SKM-1 (cell line): ENCODE measurements around the gene MYRFL.

Source experiments
- DNase-seq: peaks from one replicate; lab custom pipeline; 2025; ENCODE audit not compliant: unreplicated experiment; lab: John Stamatoyannopoulos, UW

Gene MYRFL

GRCh38 chr12:69929531-69929930 lies 104.5 kb downstream of the MYRFL start:
- DNase-seq: no peak

GRCh38 chr12:69931569-69931968 lies 106.5 kb downstream of the MYRFL start:
- no peak for DNase-seq

GRCh38 chr12:69932154-69932553 lies 107.1 kb downstream of the MYRFL start:
- DNase-seq: no peak

DNA sequence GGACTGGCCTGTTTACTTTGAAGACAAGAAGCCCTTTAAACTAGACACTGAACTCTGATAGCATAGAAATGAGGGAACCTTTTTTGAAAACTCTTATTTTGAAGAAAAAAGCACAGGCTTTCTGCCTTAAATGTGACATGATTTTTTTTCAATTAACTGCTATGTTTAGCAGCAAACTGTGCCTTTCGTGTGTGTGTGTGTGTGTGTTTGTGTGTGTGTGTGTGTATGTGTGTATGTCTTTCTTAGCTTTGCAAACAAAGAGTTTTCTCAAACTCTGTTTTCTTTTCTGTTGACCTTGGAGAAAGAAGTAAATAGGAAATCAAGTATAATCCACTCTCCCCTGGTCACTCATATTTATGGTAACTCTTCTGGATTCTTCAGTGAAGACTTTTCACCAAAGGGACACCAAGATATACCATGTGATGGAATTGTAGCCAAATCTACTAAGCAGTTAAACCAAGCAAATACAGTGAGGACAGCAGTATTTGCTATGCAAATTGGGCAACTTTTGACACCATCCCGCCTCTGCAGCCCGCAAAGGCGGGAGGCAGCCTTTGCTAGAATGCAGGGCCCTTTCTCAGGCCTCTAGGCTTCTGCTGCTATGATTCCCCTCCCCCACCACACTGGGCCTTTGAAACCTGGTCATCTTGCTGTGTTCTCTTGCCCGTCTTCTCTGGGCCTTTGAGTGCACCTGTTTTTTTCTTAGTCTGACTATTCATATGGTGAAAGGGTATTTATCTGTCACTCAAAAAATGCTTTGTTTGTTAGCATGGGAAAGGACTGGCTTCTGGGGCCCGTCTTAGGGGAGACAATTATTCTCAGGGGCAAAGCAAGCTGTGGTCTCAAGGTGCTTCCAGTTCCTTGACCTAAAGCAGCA lies 107.9 kb downstream of the MYRFL start:
- DNase-seq: no peak

GRCh38 chr12:69934011-69934410 lies 109.0 kb downstream of the MYRFL start:
- DNase-seq: no peak

- no peak for DNase-seq
These were observed 110.6 kb downstream of the MYRFL start for GRCh38 chr12:69935651-69936100.

- DNase-seq: no peak
These were observed 111.2 kb downstream of the MYRFL start for GRCh38 chr12:69936214-69936731.

GRCh38 chr12:69936766-69937165 lies 111.7 kb downstream of the MYRFL start:
- DNase-seq: no peak

- no peak for DNase-seq
These were observed 122.1 kb downstream of the MYRFL start for GRCh38 chr12:69947123-69947522.

DNA sequence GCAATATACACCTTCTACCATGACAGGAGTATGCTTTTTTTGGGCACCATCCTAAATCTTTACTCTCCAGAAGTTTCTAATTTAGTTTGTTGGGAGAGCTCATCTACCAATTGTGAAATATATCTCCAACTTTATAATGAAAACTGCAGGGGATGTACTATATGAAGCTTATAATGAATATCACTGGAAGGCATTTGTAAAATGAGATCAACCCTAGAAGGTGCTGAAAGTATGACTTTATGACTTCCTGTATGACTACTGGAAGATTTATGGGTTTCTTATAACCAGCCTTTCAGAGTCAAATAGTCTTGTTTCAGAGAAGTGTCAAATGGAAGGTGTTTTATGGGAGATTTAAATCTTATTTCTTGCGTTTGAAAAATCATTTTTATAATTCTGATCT lies 122.9 kb downstream of the MYRFL start:
- no peak for DNase-seq

GRCh38 chr12:69948851-69949250 lies 123.8 kb downstream of the MYRFL start:
- DNase-seq: no peak

- DNase-seq: no peak
These were observed 124.4 kb downstream of the MYRFL start for GRCh38 chr12:69949311-69950002.

DNA sequence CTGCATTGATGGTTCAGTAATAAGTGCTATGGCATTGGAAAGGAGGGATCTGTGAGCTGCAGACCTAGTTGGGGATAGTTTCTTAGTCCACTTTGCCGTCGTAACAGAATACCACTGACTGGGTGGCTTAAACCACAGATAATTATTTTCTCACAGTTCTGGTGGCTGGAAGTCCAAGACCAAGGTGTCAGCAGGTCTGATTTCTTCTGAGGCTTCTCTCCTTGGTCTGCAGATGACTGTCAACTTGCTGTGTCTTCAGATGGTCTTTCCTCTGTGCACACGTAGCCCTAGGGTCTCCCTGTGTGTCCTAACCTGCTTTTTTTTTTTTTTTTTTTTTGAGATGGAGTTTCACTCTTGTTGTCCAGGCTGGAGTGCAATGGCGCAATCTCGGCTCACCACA lies 126.1 kb downstream of the MYRFL start:
- no peak for DNase-seq

- no peak for DNase-seq
These were observed 127.9 kb downstream of the MYRFL start for GRCh38 chr12:69952890-69953289.

- DNase-seq: no peak
These were observed 136.2 kb downstream of the MYRFL start for GRCh38 chr12:69961246-69961645.

DNA sequence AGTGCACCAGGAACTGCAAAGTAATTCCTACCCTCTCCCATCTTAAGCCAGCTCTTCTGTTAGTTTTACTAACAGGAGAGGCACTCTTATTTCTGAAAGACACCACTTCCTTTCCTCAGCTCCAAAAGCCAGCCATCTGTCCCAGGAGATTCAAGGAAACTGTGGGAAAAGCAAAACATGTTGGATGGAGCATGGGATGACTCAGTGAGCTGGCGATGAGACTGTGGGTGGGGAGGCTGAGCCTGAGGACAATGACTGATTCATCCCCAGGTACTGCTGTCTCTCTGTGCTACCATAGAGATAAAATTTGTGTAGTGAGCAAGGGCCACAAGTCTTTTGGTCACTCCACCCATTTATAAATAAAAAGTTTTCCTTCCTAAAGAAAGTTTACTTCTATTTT lies 141.4 kb downstream of the MYRFL start:
- no peak for DNase-seq

DNA sequence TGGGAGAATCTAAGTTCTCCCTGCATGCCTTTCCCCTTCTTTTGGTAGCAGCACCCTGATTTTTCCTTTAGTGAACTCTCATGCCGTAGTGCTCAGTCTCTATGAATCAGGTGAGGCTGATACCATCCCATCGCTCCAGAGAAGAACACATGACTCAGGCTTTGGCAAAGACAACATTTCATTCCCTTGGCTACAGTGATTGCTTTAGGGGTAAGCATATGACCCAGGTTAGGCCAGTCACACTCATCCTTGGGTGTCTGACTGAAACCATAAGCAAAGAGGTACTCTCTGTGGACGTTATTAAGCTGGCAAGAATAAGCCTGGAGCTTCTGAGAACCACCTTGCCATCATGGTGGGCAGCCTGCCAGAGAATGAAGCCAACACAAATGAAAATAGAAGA lies 141.8 kb downstream of the MYRFL start:
- DNase-seq: no peak

DNA sequence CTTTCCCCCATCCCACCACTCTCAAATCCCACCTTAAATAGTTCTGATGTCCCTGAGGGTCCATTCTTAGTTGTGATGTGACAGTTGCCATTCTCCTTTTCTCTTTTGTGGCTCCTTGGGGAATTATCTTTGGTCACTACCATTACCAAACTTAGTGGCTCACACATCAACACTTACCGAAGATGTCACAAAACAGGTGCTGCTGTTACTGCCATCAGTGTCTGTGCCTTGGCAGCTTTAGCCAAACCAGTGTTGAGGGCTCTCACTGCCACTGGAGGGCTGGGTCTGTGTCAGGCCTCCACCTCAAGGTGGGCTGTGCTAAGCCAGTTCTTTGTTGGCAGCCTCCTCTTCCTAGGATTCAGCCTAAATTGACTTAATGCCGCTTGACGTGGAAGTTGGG lies 144.0 kb downstream of the MYRFL start:
- DNase-seq: no peak

- DNase-seq: no peak
These were observed 147.1 kb downstream of the MYRFL start for GRCh38 chr12:69972136-69972535.

DNA sequence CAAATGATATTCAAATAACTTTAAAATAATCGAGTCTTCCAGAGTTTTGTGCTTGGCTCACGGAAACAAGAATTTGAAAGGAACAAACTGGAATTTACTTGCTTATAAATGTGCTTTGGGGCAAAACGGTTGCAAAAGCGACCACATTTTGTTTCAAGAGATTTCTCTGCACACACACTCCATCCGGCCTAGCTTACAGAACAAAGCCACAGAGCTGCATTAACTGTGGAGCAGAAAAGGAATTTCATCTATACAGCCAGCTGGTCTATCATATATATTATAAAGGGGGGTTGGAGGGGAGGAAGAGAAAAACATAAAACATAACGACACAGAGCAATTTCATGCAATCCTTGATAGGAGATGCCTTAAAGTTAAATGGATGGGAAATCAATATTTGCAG lies 153.0 kb downstream of the MYRFL start:
- DNase-seq: no peak

- no peak for DNase-seq
These were observed 157.0 kb downstream of the MYRFL start for GRCh38 chr12:69981881-69982475.

DNA sequence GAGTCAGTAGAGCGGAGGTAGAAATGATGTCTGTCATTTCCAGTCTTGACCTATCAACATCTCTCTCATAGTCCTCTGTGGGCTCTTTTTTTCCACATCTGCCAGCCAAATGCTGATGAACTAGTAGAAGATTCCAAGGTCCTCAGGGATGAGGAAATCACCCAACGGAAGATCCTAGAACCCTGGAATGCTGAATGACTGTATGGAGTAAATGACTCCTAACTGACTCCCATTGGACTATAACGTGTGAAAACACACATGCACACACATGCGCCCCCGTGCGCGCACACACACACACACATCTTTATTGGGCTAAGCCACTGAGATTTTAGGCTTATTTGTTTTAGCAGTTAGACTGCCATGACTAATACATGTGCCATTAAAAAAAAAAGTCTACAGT lies 159.2 kb downstream of the MYRFL start:
- no peak for DNase-seq
